Measurements from ENCODE around the gene SULF2.

GRCh38 chr20:47703748-47704147, 81.5 kb downstream of the SULF2 start:
- TF ChIP-seq YY1 (IDR thresholded peaks at IDR 0.05; ENCODE audit: insufficient read depth, insufficient read length) (no peak), SUZ12 (IDR thresholded peaks at IDR 0.05; ENCODE audit: extremely low read depth, insufficient read depth, insufficient read length) (no peak)
